K562 (cell line): ENCODE data around the gene KIF5A.

Experiments
- CTCF ChIP-seq, 3 experiments: IDR thresholded peaks in 2 of 3; conservative IDR thresholded peaks in 1 of 3; 2 replicates each; pipeline ENCODE4 v1.5.1; 2011 to 2012; ENCODE audit warnings: low read length in 3 of 3, mild to moderate bottlenecking in 3 of 3, control low read depth in 2 of 3, improper control_type of control experiment in 1 of 3, inconsistent platforms in 1 of 3, low read depth in 1 of 3, mixed read lengths in 1 of 3, moderate library complexity in 1 of 3; ENCODE audit not compliant: insufficient read depth in 2 of 3
- ELF1 ChIP-seq: fragments of 200-800 bp; sonication (Bioruptor generic); IDR thresholded peaks from 2 replicates; pipeline ENCODE4 v1.6.1; 2016; ENCODE audit warnings: missing genetic modification characterization, missing compliant biosample characterization
- POLR2A ChIP-seq: fragments of 450-650 bp; conservative IDR thresholded peaks from 2 replicates; pipeline ENCODE4 v1.6.1; 2016
- PRMT5 ChIP-seq: sonication (generic); formaldehyde crosslinking; IDR thresholded peaks from 2 replicates; pipeline ENCODE4 v1.5.0; 2020; ENCODE audit warnings: missing genetic modification reagents
- RFX5 ChIP-seq: IDR thresholded peaks from 2 replicates; pipeline ENCODE4 v1.6.1; 2011; ENCODE audit warnings: low read depth, mild to moderate bottlenecking, improper control_type of control experiment, low read length
- SPI1 ChIP-seq: IDR thresholded peaks from 2 replicates; pipeline ENCODE4 v1.6.1; 2011; ENCODE audit warnings: low read depth, low read length, control low read depth, borderline replicate concordance
- TCF7L2 ChIP-seq: fragments of 150-350 bp; IDR thresholded peaks from 2 replicates; pipeline ENCODE4 v1.6.1; 2016; ENCODE audit warnings: low read depth, mild to moderate bottlenecking, low read length, moderate library complexity
- ZNF121 ChIP-seq: sonication (generic); formaldehyde crosslinking; conservative IDR thresholded peaks from 2 replicates; pipeline ENCODE4 v1.8.0; 2022; ENCODE audit warnings: missing genetic modification reagents
- TF ChIP-seq, protein P1 (sequence below): sonication (generic); formaldehyde crosslinking; IDR thresholded peaks from 2 replicates; pipeline ENCODE4 v1.9.0; 2022; ENCODE audit warnings: mild to moderate bottlenecking, missing genetic modification reagents
- TF ChIP-seq, protein P2 (sequence below): sonication (generic); formaldehyde crosslinking; IDR thresholded peaks from 2 replicates; pipeline ENCODE4 v1.8.1; 2022; ENCODE audit warnings: missing genetic modification reagents

DNA sequence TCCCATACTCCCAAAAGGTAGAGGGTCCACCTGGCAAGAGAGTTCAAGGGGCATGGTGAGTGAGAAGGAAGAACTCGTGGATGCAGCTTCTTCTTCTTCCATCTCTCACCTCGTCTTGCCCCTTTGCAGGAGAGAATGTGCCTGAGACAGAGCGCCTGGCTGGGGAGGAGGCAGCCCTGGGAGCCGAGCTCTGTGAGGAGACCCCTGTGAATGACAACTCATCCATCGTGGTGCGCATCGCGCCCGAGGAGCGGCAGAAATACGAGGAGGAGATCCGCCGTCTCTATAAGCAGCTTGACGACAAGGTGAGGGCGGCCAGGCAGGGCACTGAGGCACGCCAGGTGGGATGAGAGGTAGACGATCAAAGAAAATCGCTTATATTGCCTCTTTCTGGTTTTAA, 20.0 kb downstream of the KIF5A start:
- TF ChIP-seq RFX5 (no peak), POLR2A (no peak), CTCF (IDR thresholded peaks at IDR 0.05 in 2 of 3, conservative IDR thresholded peaks at IDR 0.05 in 1 of 3; ENCODE audit: insufficient read depth in 2 of 3, low read depth in 1 of 3, low read length in 3 of 3) (no peak), ELF1 (tag) (no peak), TCF7L2 (no peak), SPI1 (no peak), PRMT5 (no peak), ZNF121 (CRISPR knock-in tag) (no peak)
- TF ChIP-seq, protein P1, sequence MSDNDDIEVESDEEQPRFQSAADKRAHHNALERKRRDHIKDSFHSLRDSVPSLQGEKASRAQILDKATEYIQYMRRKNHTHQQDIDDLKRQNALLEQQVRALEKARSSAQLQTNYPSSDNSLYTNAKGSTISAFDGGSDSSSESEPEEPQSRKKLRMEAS = no peak
- TF ChIP-seq, protein P2, sequence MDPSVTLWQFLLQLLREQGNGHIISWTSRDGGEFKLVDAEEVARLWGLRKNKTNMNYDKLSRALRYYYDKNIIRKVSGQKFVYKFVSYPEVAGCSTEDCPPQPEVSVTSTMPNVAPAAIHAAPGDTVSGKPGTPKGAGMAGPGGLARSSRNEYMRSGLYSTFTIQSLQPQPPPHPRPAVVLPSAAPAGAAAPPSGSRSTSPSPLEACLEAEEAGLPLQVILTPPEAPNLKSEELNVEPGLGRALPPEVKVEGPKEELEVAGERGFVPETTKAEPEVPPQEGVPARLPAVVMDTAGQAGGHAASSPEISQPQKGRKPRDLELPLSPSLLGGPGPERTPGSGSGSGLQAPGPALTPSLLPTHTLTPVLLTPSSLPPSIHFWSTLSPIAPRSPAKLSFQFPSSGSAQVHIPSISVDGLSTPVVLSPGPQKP = no peak
